ENCODE results near the gene SIVA1. TPM values are rescaled to one million over a fixed set of nuclear protein-coding genes. Genes with fewer than 3 reads are reported as not detected.
"Not testable (repeated sequence)": the region's sequence is repeated elsewhere in the genome, so short reads cannot be mapped to it uniquely, and the experiment has no call there.

Gene SIVA1
- total RNA-seq, 1 donor from 2014 or later, result 90.1 TPM

DNA sequence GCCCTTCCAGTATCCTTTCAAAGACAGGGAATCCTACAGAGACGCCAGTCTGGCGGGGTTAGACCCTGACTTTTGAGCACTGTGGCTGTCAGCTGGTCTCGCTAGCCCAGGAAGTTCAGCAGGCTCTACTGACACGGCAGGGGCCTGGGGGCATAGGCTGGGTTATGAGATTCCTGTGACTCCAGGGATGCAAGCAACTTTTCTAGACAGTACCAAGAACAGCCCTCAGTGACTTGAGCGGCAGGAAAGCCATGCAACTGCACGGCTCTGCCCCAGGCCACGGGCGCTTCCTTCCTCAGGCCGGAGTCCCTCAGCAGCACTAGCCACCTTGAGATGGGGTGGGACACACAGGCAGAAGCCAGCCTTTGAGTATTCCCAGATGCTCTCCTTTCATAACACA lies 5.1 kb upstream of the SIVA1 start:
- no peak for TF ChIP-seq CTCF (conservative IDR thresholded peaks at IDR 0.05)

DNA sequence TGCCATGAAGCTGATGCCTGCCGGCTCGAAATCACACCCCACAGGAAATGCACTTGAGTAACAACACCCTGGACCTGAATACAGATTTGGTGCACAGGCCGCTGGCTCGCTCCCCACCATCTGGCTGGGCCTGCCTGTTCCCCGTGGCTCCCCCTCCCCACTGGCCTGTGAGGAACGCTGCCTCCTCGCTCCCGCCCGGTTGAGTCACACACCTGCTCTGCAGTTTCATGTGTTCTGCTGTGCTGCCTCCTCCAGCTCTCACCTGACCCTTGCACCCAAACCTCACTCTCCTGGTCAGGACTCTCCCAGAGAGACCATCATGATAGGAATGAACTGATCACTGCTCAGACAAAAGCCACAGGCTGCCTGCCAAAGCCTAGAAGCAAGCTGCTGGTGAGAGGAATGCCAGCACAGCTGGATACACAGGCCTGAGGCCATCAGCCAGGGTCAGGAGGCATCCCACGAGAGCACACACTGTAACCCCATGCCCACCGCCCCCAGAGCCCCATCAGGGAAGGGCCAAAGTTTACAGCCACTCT lies 3.8 kb upstream of the SIVA1 start:
- H3K9me3 Mint-ChIP-seq, result no peaks in the 10 kb centered on the region
- peaks cover 35% of the 10 kb centered on the region for H3K4me1 Mint-ChIP-seq (ENCODE audit: unreplicated experiment)
- peak overlapping the region; percentile 62 for H3K27ac Mint-ChIP-seq
- no peaks in the 10 kb centered on the region for H3K27me3 Mint-ChIP-seq
- peak overlapping the region; percentile 45 for H3K4me3 Mint-ChIP-seq
- H3K36me3 Mint-ChIP-seq, result peaks cover 3% of the 10 kb centered on the region
- no peak for TF ChIP-seq CTCF (conservative IDR thresholded peaks at IDR 0.05)
- no peak for DNase-seq (ENCODE audit: extremely low spot score, unreplicated experiment)

More for the DNA sequence above, 5.1 kb upstream of the SIVA1 start:
- Mint-ChIP-seq H3K36me3 (peaks cover 3% of the 10 kb centered on the region), H3K4me1 (ENCODE audit: unreplicated experiment) (peaks cover 28% of the 10 kb centered on the region), H3K4me3 (peak overlapping the region; percentile 62), H3K27me3 (no peaks in the 10 kb centered on the region), H3K9me3 (no peaks in the 10 kb centered on the region), H3K27ac (peak overlapping the region; percentile 36)
- no peak for DNase-seq (ENCODE audit: extremely low spot score, unreplicated experiment)

DNA sequence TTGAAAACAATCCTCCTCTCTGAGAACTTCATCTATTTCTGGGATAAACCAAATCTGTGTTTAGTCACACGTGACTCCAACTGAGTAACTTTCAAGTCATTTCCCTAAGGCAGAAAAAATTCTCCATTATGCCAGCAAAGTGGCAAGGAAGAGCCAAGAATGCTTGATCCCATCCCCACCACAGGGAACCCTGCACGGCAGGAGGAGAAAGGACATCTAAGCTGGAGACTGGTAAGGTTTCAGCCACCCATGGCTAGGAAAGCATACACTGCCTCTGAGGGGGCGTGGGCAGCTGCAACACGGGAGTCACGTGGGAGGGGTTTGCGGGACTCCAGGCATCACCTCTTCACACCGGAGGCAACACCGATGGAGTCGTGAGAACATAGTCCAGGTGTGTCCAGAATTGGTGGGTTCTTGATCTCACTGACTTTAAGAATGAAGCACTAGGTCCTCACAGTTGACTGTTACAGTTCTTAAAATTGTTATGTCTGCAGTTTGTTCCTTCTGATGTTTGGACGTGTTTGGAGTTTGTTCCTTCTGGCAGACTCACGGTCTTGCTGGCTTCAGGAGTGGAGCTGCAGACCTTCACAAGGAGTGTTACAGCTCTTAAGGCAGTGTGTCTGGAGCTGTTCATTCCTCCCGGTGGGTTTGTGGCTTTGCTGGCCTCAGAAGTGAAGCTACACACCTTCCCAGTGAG lies 2.7 kb upstream of the SIVA1 start:
- Mint-ChIP-seq H3K36me3 (peaks cover 7% of the 10 kb centered on the region), H3K27ac (peak overlapping the region; percentile 46), H3K4me3 (no peak overlapping the region), H3K9me3 (no peaks in the 10 kb centered on the region), H3K27me3 (no peaks in the 10 kb centered on the region), H3K4me1 (ENCODE audit: unreplicated experiment) (peaks cover 37% of the 10 kb centered on the region)
- no peak for TF ChIP-seq CTCF (conservative IDR thresholded peaks at IDR 0.05)
- DNase-seq (ENCODE audit: extremely low spot score, unreplicated experiment), result no peak

DNA sequence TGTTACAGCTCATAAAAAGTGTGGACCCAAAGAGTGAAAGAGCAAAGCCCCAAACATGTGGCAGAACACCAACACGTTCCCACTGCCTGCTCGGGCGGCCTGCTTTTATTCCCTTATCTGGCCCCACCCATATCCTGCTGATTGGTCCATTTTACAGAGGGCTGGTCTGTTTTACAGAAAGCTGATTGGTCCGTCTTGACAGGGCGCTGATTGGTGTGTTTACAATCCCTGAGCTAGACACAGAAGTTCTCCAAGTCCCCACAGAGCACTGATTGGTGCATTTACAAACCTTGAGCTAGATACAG lies 2.2 kb upstream of the SIVA1 start:
- H3K9me3 Mint-ChIP-seq; H3K36me3 Mint-ChIP-seq; H3K4me3 Mint-ChIP-seq; DNase-seq (ENCODE audit: extremely low spot score, unreplicated experiment); H3K27me3 Mint-ChIP-seq; H3K27ac Mint-ChIP-seq: not testable (repeated sequence)
- peaks cover 37% of the 10 kb centered on the region for H3K4me1 Mint-ChIP-seq (ENCODE audit: unreplicated experiment)

DNA sequence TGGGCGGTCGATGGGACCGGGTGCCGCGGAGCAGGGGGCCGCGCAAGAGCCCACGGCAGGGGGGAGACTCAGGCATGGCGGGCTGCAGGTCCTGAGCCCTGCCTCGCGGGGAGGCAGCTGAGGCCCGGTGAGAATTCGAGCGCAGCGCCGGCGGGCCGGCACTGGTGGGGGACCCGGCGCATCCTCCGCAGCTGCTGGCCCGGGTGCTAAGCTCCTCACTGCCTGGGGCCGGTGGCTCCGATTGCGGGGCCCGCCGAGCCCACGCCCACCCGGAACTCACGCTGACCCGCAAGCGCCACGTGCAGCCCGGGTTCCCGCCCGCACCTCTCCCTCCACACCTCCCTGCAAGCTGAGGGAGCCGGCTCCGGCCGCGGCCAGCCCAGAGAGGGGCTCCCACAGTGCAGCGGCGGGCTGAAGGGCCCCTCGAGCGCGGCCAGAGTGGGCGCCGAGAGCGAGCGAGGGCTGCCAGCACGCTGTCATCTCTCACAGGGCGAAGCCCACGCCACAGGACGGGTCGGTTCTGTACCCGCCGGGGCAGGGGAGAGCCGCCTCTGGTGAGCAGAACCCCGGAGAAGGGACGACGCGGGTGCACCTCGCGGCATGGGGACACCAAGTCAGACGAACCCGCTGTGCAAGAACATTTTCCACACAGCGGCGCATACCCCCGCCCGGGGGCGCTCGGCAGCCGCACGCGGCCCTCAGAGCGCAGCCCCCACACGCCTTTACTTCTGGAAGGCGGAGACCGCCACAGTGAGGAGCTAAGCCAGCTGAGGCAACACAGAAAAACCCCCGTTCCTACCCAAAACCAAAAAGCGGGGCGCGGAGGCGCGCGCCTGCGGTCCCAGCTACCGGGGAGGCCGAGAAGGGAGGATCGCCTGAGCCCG lies 1.2 kb upstream of the SIVA1 start:
- Mint-ChIP-seq H3K9me3 (no peaks in the 10 kb centered on the region), H3K4me1 (ENCODE audit: unreplicated experiment) (peaks cover 34% of the 10 kb centered on the region), H3K4me3 (peak overlapping the region; percentile 90), H3K36me3 (peaks cover 8% of the 10 kb centered on the region), H3K27ac (peak overlapping the region; percentile 95), H3K27me3 (no peaks in the 10 kb centered on the region)
- DNase-seq (ENCODE audit: extremely low spot score, unreplicated experiment), result no peak
- TF ChIP-seq CTCF (conservative IDR thresholded peaks at IDR 0.05), result no peak

DNA sequence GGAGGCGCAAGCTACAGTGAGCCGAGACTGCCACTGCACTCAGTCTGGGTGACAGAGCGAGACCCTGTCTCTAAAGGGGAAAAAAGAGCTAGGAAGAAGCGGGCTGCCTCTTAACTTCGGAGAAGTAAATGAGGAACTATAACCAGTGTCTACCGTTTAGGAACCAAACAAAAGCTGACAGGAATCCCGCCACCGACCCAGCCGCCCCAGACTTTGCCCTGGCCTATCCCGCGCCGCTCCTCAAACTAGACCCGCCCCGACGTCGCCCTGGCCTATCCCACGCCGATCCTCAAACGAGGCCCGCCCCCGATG lies 568 bp upstream of the SIVA1 start:
- peaks cover 36% of the 10 kb centered on the region for H3K4me1 Mint-ChIP-seq (ENCODE audit: unreplicated experiment)
- H3K27me3 Mint-ChIP-seq, result no peaks in the 10 kb centered on the region
- peak overlapping the region; percentile 90 for H3K4me3 Mint-ChIP-seq
- peak overlapping the region; percentile 95 for H3K27ac Mint-ChIP-seq
- no peaks in the 10 kb centered on the region for H3K9me3 Mint-ChIP-seq
- DNase-seq (ENCODE audit: extremely low spot score, unreplicated experiment), result no peak
- H3K36me3 Mint-ChIP-seq, result peaks cover 11% of the 10 kb centered on the region
- no peak for TF ChIP-seq CTCF (conservative IDR thresholded peaks at IDR 0.05)
